GM19099 (cell line): ENCODE measurements around the gene VIM.

Experiments
- POLR2A ChIP-seq: IDR thresholded peaks from 3 replicates; pipeline ENCODE4 v1.6.1; 2011; ENCODE audit warnings: low read depth; ENCODE audit not compliant: insufficient read length; ENCODE audit errors: extremely low read depth

The VIM gene

DNA sequence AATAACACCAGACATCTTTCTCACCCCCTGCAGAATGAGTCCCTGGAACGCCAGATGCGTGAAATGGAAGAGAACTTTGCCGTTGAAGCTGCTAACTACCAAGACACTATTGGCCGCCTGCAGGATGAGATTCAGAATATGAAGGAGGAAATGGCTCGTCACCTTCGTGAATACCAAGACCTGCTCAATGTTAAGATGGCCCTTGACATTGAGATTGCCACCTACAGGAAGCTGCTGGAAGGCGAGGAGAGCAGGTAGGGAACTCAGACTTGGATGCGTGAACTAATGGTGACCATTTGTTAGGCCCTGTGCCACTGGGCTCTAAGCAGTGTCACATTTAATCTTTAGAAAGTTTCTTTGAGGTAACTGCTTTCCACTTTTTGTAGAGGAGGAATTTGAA is 7.1 kb downstream of the VIM start:
- no peak for TF ChIP-seq POLR2A

GRCh38 chr10:17236468-17237148 is 8.6 kb downstream of the VIM start:
- TF ChIP-seq POLR2A = no peak

- no peak for TF ChIP-seq POLR2A
Measured at GRCh38 chr10:17237149-17237527, 9.1 kb downstream of the VIM start.

DNA sequence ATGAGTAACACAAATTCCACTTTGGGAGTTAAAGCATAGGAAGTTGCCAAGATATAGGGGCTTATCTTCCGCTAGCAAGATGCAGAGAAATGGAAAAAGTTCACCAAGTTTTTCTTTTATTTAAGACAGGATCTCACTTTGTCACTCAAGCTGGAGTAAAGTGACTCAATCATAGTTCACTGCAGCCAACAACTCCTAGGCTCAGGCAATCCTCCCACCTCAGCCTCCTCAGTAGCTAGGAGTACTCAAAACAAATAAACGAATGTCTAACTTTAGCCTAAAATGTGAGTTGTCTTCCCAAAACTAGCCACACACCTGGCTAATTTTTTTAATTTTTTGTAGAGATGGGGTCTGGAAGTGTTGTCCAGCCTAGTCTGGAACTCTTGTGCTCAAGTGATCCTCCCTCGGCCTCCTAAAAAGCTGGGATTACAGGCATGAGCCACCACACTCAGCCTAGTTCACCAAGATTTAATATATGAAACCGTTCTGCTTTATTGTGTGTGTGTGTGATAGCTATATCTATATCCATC is 9.9 kb downstream of the VIM start:
- TF ChIP-seq POLR2A = peak; percentile 28

- no peak for TF ChIP-seq POLR2A
Measured at GRCh38 chr10:17238445-17239291, 10.6 kb downstream of the VIM start.

- no peak for TF ChIP-seq POLR2A
Measured at GRCh38 chr10:17239345-17240085, 11.5 kb downstream of the VIM start.

DNA sequence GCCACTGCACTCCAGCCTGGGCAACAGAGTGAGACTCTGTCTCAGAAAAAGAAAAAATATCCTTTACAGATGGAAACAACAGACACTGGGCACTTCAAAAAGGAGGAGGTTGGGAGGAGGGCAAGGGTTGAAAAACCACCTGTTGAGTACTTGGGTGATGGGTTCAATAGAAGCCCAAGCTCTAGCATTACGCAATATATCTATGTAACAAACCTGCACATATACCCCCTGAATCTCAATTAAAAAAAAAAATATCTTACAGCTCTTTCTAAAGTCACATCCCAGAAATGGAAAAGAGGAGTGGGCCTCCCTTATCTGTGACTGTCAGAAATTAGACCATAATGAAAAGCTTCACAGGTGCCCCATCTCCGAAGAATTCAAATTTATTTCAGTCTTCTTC is 12.1 kb downstream of the VIM start:
- no peak for TF ChIP-seq POLR2A

- no peak for TF ChIP-seq POLR2A
Measured at GRCh38 chr10:17240616-17241015, 12.6 kb downstream of the VIM start.

DNA sequence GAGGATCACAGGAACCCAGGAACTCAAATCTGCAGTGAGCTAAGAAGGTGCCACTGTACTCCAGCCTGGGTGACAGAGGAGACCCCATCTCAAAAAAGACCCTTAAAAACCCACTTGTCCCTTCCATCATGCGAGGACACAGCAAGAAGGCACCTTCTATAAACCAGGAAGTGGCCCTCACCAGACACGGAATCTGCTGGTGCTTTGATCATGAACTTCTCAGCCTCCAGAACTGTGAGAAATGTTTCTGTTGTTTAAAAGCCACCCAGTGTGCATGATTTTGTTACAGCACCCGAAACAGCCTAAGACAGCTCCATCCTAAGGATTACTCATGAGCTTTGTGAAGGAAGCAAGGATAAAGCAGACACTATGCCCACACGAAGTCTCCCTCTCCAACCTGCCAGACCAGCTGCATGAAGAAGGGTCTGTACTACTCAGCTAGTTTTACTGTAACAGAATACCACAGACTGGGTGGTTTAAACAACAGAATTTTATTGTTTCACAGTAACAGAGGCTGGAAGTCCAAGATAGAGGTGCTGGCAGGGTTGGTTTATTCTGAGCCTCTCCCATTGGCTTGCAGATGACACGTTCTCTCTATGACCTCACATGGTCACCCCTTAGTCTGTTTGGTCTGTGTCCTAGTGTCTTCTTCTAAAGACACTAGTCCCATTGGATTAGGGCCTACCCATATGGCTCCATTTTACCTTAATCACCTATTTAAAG is 13.7 kb downstream of the VIM start:
- no peak for TF ChIP-seq POLR2A

GRCh38 chr10:17244700-17245365 is 16.8 kb downstream of the VIM start:
- no peak for TF ChIP-seq POLR2A

GRCh38 chr10:17247210-17247609 is 19.2 kb downstream of the VIM start:
- TF ChIP-seq POLR2A = no peak

DNA sequence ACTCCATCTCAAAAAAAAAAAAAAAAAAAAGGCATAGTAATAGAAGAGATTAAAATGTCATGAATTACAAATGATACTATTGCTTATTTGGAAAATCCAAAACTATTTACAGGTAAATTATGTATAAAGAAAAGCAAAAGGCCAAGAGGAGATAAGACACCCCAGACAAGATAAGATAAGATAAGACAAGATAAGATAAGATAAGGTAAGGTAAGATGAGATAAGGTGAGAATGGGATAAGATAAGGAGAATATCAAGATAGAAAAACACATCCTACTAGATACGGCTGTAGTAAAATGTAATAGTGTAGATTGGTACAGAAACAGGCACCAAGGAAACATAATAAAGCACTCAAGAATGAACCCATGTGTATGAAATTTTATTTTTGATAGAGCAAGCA is 20.9 kb downstream of the VIM start:
- no peak for TF ChIP-seq POLR2A

- TF ChIP-seq POLR2A = no peak
Measured at GRCh38 chr10:17249820-17250219, 21.8 kb downstream of the VIM start.

GRCh38 chr10:17250736-17251135 is 22.7 kb downstream of the VIM start:
- no peak for TF ChIP-seq POLR2A
